GM12878 (cell line): Measurements from ENCODE around the gene SMARCA4. TPM values are rescaled to one million over a fixed set of nuclear protein-coding genes. Genes with fewer than 3 reads are reported as not detected.

Source experiments
- ATF7 ChIP-seq: fragments of 450-650 bp; IDR thresholded peaks from 2 replicates; pipeline ENCODE4 v1.6.1; 2016; ENCODE audit warnings: low read depth, mild to moderate bottlenecking
- BCL11A ChIP-seq: IDR thresholded peaks from 2 replicates; pipeline ENCODE4 v1.6.1; 2011; ENCODE audit warnings: low read depth, low read length
- BCLAF1 ChIP-seq: fragments of 450-650 bp; IDR thresholded peaks from 2 replicates; pipeline ENCODE4 v1.6.1; 2017; ENCODE audit warnings: antibody characterized with exemption, mild to moderate bottlenecking, moderate library complexity
- CHD2 ChIP-seq: IDR thresholded peaks from 2 replicates; pipeline ENCODE4 v1.6.1; 2011; ENCODE audit warnings: low read depth, low read length, improper control_type of control experiment, borderline replicate concordance
- DPF2 ChIP-seq: fragments of 450-650 bp; IDR thresholded peaks from 2 replicates; pipeline ENCODE4 v1.6.1; 2017; ENCODE audit warnings: mild to moderate bottlenecking
- EGR1 ChIP-seq, 2 experiments: IDR thresholded peaks; 1 replicate in 1 of 2; 2 replicates in 1 of 2; pipeline ENCODE4 v1.6.1; 2011 to 2012; ENCODE audit warnings: low read depth in 2 of 2, low read length in 2 of 2, borderline replicate concordance in 1 of 2, mild to moderate bottlenecking in 1 of 2, moderate library complexity in 1 of 2
- EP300 ChIP-seq, 2 experiments: fragments of 150-350 bp in 1 of 2; IDR thresholded peaks; 2 replicates each; pipeline ENCODE4 v1.6.1; 2011 to 2012; ENCODE audit warnings: low read depth in 2 of 2, low read length in 2 of 2, borderline replicate concordance in 1 of 2, improper control_type of control experiment in 1 of 2, inconsistent platforms in 1 of 2; ENCODE audit not compliant: control insufficient read depth in 1 of 2
- LARP7 ChIP-seq: fragments of 450-650 bp; IDR thresholded peaks from 2 replicates; pipeline ENCODE4 v1.6.1; 2017; ENCODE audit warnings: mild to moderate bottlenecking
- MLLT1 ChIP-seq: fragments of 450-650 bp; IDR thresholded peaks from 2 replicates; pipeline ENCODE4 v1.6.1; 2016; ENCODE audit warnings: mild to moderate bottlenecking
- MTA2 ChIP-seq: fragments of 450-650 bp; IDR thresholded peaks from 2 replicates; pipeline ENCODE4 v1.6.1; 2016; ENCODE audit warnings: low read depth, mild to moderate bottlenecking, moderate library complexity
- NR2C2 ChIP-seq: IDR thresholded peaks from 2 replicates; pipeline ENCODE4 v1.6.1; 2011; ENCODE audit warnings: borderline replicate concordance, low read depth; ENCODE audit not compliant: control insufficient read depth, insufficient read length
- RAD51 ChIP-seq: fragments of 450-650 bp; IDR thresholded peaks from 2 replicates; pipeline ENCODE4 v1.6.1; 2016; ENCODE audit warnings: moderate library complexity, mild to moderate bottlenecking, inconsistent platforms
- STAT1 ChIP-seq: fragments of 450-650 bp; conservative IDR thresholded peaks from 2 replicates; pipeline ENCODE4 v1.6.1; 2014; ENCODE audit warnings: antibody characterized with exemption, mild to moderate bottlenecking
- SUZ12 ChIP-seq: fragments of 200-600 bp; sonication (generic); IDR thresholded peaks from one replicate; pipeline ENCODE4 v1.6.1; 2018; ENCODE audit warnings: antibody characterized with exemption, mild to moderate bottlenecking; ENCODE audit not compliant: unreplicated experiment
- USF2 ChIP-seq: IDR thresholded peaks from 2 replicates; pipeline ENCODE4 v1.6.1; 2011; ENCODE audit warnings: low read depth, low read length, improper control_type of control experiment, borderline replicate concordance
- ZBED1 ChIP-seq: IDR thresholded peaks from 2 replicates; pipeline ENCODE4 v1.6.1; 2016; ENCODE audit warnings: borderline replicate concordance
- ZBTB11 ChIP-seq: fragments of 450-650 bp; formaldehyde crosslinking; IDR thresholded peaks from 2 replicates; pipeline ENCODE4 v1.5.0; 2022; ENCODE audit warnings: mild to moderate bottlenecking, missing genetic modification characterization
- ZNF207 ChIP-seq: fragments of 450-650 bp; IDR thresholded peaks from 2 replicates; pipeline ENCODE4 v1.6.1; 2014; ENCODE audit warnings: antibody characterized with exemption, mild to moderate bottlenecking, borderline replicate concordance
- ZNF384 ChIP-seq: IDR thresholded peaks from 2 replicates; pipeline ENCODE4 v1.6.1; 2012; ENCODE audit warnings: low read depth, mild to moderate bottlenecking, low read length, improper control_type of control experiment, borderline replicate concordance
- polyA plus RNA-seq, 11 experiments: library from polyadenylated mRNA; depleted of rRNA in 4 of 11; unstranded in 6 of 11; stranded (reverse) in 5 of 11; fragments of >200 nt; fragmentation: Nextera tagmentation in 4 of 11; fragmentation: Illumina TruSeq in 1 of 11; extraction: Ambion mirVana in 4 of 11; extraction: Trizol in 1 of 11; gene quantifications; 1 replicate in 1 of 11; 2 replicates in 10 of 11; pipeline versions ENCODE4 v1.2.1 to v1.2.3, GENCODE V29; 2011 to 2016; ENCODE audit warnings: inconsistent platforms in 2 of 11, missing spikeins in 2 of 11, low read depth in 1 of 11
- total RNA-seq, 4 experiments: library from RNA; depleted of rRNA in 3 of 4; stranded (reverse); fragments of >200 nt in 3 of 4; fragmentation: Illumina TruSeq in 1 of 4; extraction: Trizol in 1 of 4; gene quantifications; 2 replicates each; pipeline versions ENCODE4 v1.2.1 to v1.2.3, GENCODE V29; 2013 to 2021

Gene SMARCA4
- total and polyA plus RNA-seq, 10 of the 15 experiments (the other 5 are each of a cell fraction or from before 2014, with no cell fraction given), result 22.4 to 175 (median 57.4) TPM

DNA sequence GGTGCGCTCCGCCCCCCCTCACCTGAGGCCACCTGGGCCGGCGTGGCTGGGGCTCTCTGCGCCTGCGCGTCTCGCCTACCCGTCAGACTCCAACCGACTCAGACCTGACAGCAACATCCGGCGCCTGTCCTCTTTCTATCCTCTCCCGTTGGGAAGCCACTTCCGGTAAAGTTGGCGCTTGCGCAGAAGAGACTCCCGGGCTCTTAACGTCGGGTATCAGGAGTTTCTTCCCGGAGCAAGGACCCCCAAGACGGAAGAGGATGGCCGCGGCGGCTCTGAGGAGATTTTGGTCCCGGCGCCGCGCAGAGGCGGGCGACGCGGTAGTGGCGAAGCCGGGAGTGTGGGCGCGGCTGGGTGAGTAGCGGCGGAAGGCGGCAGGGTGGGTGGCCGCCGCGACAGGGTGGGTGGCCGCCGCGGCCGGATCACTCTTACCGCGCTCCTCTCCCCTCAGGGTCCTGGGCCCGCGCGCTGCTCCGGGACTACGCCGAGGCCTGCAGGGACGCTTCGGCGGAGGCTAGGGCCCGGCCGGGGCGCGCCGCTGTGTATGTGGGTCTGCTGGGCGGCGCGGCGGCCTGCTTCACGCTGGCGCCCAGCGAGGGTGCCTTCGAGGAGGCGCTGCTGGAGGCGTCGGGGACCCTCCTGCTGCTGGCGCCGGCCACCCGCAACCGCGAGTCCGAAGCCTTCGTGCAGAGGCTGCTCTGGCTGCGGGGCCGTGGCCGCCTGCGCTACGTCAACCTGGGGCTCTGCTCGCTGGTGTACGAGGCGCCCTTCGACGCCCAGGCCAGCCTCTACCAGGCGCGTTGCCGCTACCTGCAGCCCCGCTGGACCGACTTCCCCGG, 32.0 kb upstream of the SMARCA4 start, which contains the start of the genes TIMM29 and YIPF2 (continued):
- peak; percentile 94 for TF ChIP-seq ZBTB11 (CRISPR knock-in tag)
- no peak for TF ChIP-seq RAD51
- 0 out of 2 replicates have a peak, but pooled peaks have one; percentile 45 for TF ChIP-seq ZBED1
- no peak for TF ChIP-seq NR2C2
- no peak for TF ChIP-seq ZNF384
- TF ChIP-seq ATF7, result peak; percentile 73
- TF ChIP-seq ZNF207, result peak; percentile 87; the same call in 1 of the 2 replicates
- no peak for TF ChIP-seq MTA2
- TF ChIP-seq LARP7, result peak; percentile 61; the same call in 1 of the 2 replicates
- TF ChIP-seq CHD2, result peak; percentile 44; the same call in 1 of the 2 replicates
- TF ChIP-seq STAT1, result peak; percentile 94; the same call in 1 of the 2 replicates
- TF ChIP-seq EP300 (IDR thresholded peaks at IDR 0.05; ENCODE audit: borderline replicate concordance in 1 of 2, control insufficient read depth in 1 of 2, low read depth in 2 of 2, low read length in 2 of 2), result 0 out of 4 replicates have a peak, but pooled peaks of 1 of the 2 experiments have one; percentile 41
- no peak for TF ChIP-seq MLLT1
- peak; percentile 9 to 41; a peak in 1 of 3 replicates for TF ChIP-seq EGR1 (IDR thresholded peaks at IDR 0.05; ENCODE audit: borderline replicate concordance in 1 of 2, low read depth in 2 of 2, low read length in 2 of 2)
- no peak for TF ChIP-seq BCL11A
- peak; percentile 78 for TF ChIP-seq DPF2
- no peak for TF ChIP-seq BCLAF1
- TF ChIP-seq USF2, result no peak
- TF ChIP-seq SUZ12, result no peak
